ENCODE data around the gene PIANP. TPM values are rescaled to one million over a fixed set of nuclear protein-coding genes. Genes with fewer than 3 reads are reported as not detected.

The PIANP gene
- total RNA-seq, 1 experiment from 2014 or later = 0.13 TPM

GRCh38 chr12:6646276-6647082 is 54.1 kb downstream of the PIANP start:
- Histone ChIP-seq H3K27ac (ENCODE audit: low read length) (peak overlapping the region; percentile 77), H3K27me3 (ENCODE audit: control insufficient read depth, insufficient read depth, low read length) (no peaks in the 10 kb centered on the region), H3K9me3 (ENCODE audit: control insufficient read depth, insufficient read depth, low read depth, low read length) (peaks cover 3% of the 10 kb centered on the region; the same call in 1 of the 2 replicates), H3K4me3 (ENCODE audit: low read depth in 2 of 2, low read length in 2 of 2) (peak overlapping the region; percentile 47 to 59), H3K4me1 (ENCODE audit: control insufficient read depth, insufficient read depth, low read length) (no peaks in the 10 kb centered on the region), H3K36me3 (ENCODE audit: control insufficient read depth, insufficient read depth, low read length) (no peaks in the 10 kb centered on the region)
- POLR2A ChIA-PET = interaction anchor here (0.6 kb wide), 1 partner anchor 13 kb away, joined by 7 read pairs; no protein-coding TSS in a partner anchor
- TF ChIP-seq SIN3A (IDR thresholded peaks at IDR 0.05; ENCODE audit: borderline replicate concordance, insufficient read depth, low read depth, low read length) (no peak), REST (IDR thresholded peaks at IDR 0.05; ENCODE audit: insufficient read depth in 1 of 2, low read depth in 2 of 2, low read length in 1 of 2) (no peak), TCF7L2 (IDR thresholded peaks at IDR 0.05; ENCODE audit: low read depth, low read length) (no peak), CTCF (IDR thresholded peaks at IDR 0.05) (no peak)
- DNase-seq (ENCODE audit: low read depth, low spot score) = no peak
- intact Hi-C loops (cut with micrococcal nuclease; ENCODE audit: unreplicated experiment) = no loop called here
- peak; percentile 70 for ATAC-seq
- CTCF ChIA-PET = interaction anchor here (0.5 kb wide), 1 partner anchor 23 kb away, joined by 6 read pairs; no protein-coding TSS in a partner anchor
- BruUV-seq (replicated peaks) = no TSS peak
- in situ Hi-C loops (cut with HindIII; ENCODE audit: low pct_unique_long_range_greater_than_20kb, low sequenced_read_pairs) = no loop called here

- in situ Hi-C loops (cut with HindIII; ENCODE audit: low pct_unique_long_range_greater_than_20kb, low sequenced_read_pairs) = no loop called here
- ATAC-seq (no peak), DNase-seq (ENCODE audit: low read depth, low spot score) (no peak)
- Histone ChIP-seq H3K4me3 (ENCODE audit: low read depth in 2 of 2, low read length in 2 of 2) (no peak overlapping the region), H3K27ac (ENCODE audit: low read length) (no peak overlapping the region), H3K9me3 (ENCODE audit: control insufficient read depth, insufficient read depth, low read depth, low read length) (peaks cover 3% of the 10 kb centered on the region; the same call in 1 of the 2 replicates), H3K36me3 (ENCODE audit: control insufficient read depth, insufficient read depth, low read length) (no peaks in the 10 kb centered on the region), H3K4me1 (ENCODE audit: control insufficient read depth, insufficient read depth, low read length) (no peaks in the 10 kb centered on the region), H3K27me3 (ENCODE audit: control insufficient read depth, insufficient read depth, low read length) (no peaks in the 10 kb centered on the region)
- ChIA-PET POLR2A (no interaction called here), CTCF (interaction anchor here (0.6 kb wide), 1 partner anchor 132 kb away, joined by 9 read pairs; no protein-coding TSS in a partner anchor)
- TF ChIP-seq CTCF (IDR thresholded peaks at IDR 0.05) = no peak
- no peak for TF ChIP-seq SIN3A (IDR thresholded peaks at IDR 0.05; ENCODE audit: borderline replicate concordance, insufficient read depth, low read depth, low read length)
- no peak for TF ChIP-seq TCF7L2 (IDR thresholded peaks at IDR 0.05; ENCODE audit: low read depth, low read length)
- no peak for TF ChIP-seq REST (IDR thresholded peaks at IDR 0.05; ENCODE audit: insufficient read depth in 1 of 2, low read depth in 2 of 2, low read length in 1 of 2)
- TF ChIP-seq POLR2AphosphoS5 (IDR thresholded peaks at IDR 0.05; ENCODE audit: low read depth, low read length) = no peak
- intact Hi-C loops (cut with micrococcal nuclease; ENCODE audit: unreplicated experiment) = no loop called here
- no TSS peak for BruUV-seq (replicated peaks)
Measured at GRCh38 chr12:6644903-6645302, 55.7 kb downstream of the PIANP start.

Measured in Panc1 (cell line).